Memory B cell (primary cell): ENCODE results near the gene PAFAH2.

Source experiments
- ATAC-seq: fragments of 150-1000 bp; cut with Tn5 transposase; 2 replicates; pipeline ENCODE4 v1.10.0; 2021; ENCODE audit warnings: low read depth, mild to moderate bottlenecking, moderate library complexity
- DNase-seq, 2 donors: peaks; one replicate each; pipeline ENCODE4 v3.0.0; 2022; ENCODE audit warnings: low spot score in 2 of 2
- H3K27ac Mint-ChIP-seq: one replicate; pipeline ENCODE4 v1.8.0; 2022; ENCODE audit warnings: mild to moderate bottlenecking, moderate library complexity, mixed read lengths
- H3K27me3 Mint-ChIP-seq: one replicate; pipeline ENCODE4 v1.8.0; 2022; ENCODE audit warnings: mixed read lengths
- H3K36me3 Mint-ChIP-seq: one replicate; pipeline ENCODE4 v1.8.0; 2022; ENCODE audit warnings: mild to moderate bottlenecking, mixed read lengths
- H3K4me1 Mint-ChIP-seq: one replicate; pipeline ENCODE4 v1.8.0; 2022; ENCODE audit warnings: mixed read lengths
- H3K4me3 Mint-ChIP-seq: one replicate; pipeline ENCODE4 v1.8.0; 2022; ENCODE audit warnings: mild to moderate bottlenecking, moderate library complexity, mixed read lengths
- H3K9me3 Mint-ChIP-seq: one replicate; pipeline ENCODE4 v1.8.0; 2022; ENCODE audit warnings: mixed read lengths

PAFAH2 gene

DNA sequence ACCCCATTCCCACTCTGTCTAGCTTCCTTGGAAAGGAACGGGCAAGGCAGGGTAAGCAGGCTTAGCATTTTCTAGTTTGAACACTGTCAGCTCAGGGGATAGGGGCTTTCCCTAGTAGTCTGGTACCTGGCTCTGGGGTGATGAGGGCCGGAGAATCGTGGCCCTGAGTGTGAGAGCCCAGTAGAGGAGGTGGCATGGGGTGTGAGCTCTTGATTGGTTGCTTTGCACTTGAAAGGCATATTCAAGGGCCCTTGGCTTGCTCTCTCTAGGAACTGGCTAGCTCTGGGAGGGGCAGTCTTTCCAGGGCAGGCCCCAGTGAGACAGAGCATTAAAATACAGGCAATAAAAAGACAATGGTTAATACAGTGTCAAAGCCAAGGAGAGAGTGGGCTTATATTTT is 13.0 kb upstream of the PAFAH2 start:
- no peak for ATAC-seq
- no peaks in the 10 kb centered on the region for H3K36me3 Mint-ChIP-seq
- H3K9me3 Mint-ChIP-seq = no peaks in the 10 kb centered on the region
- DNase-seq = no peak
- peaks cover 13% of the 10 kb centered on the region for H3K27me3 Mint-ChIP-seq
- H3K27ac Mint-ChIP-seq = no peak overlapping the region
- H3K4me3 Mint-ChIP-seq = no peak overlapping the region
- H3K4me1 Mint-ChIP-seq = no peaks in the 10 kb centered on the region

DNA sequence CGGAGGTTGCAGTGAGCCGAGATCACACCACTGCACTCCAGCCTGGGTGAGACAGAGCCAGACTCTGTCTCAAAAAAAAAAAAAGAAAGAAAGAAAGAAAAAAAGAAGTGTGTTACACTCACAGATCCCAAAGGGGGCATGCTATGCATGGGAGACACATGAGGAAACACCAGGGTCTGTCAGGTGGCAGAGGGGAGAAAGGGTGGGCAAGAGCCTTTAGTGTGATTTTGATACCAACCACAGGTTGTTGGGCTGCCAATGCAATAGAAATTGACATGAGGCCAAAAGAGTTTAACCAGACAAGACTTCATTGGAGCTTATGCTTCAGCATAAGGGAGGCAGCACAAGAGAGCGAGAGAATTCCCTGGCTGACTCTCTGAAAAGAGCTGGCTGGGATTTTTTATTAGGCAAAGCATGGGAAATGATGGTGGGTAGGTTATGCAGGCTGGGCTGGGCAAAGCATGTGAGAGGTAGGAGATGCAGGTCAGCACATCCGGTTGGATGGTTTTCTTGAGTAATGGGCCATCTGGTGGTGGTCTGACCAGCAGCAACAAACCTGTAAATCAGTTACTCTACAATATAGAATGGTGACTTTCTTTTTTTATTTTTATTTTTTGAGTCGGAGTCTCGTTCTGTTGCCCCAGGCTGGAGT is 12.1 kb upstream of the PAFAH2 start:
- peaks cover 16% of the 10 kb centered on the region for H3K27me3 Mint-ChIP-seq
- DNase-seq (no peak), ATAC-seq (no peak)
- H3K9me3 Mint-ChIP-seq = no peaks in the 10 kb centered on the region
- no peak overlapping the region for H3K4me3 Mint-ChIP-seq
- H3K4me1 Mint-ChIP-seq = no peaks in the 10 kb centered on the region
- H3K27ac Mint-ChIP-seq = no peak overlapping the region
- H3K36me3 Mint-ChIP-seq = no peaks in the 10 kb centered on the region

DNA sequence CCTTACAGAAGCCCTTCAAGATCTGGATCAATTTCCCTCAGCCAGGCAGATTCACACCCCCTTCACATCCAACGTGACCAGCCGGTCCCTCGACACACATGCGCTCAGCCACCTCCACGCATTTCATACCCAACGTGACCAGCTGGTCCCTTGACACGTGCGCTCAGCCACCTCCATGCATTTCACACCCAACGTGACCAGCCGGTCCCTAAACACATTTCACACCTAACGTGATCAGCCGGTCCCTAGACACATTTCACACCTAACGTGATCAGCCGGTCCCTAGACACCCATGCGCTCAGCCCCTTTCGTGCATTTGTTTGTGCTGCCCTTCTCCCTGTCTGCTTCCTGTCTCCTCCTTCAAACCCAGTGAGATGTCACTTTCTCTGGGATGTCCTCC is 8.8 kb upstream of the PAFAH2 start:
- Mint-ChIP-seq H3K4me3 (no peak overlapping the region), H3K9me3 (no peaks in the 10 kb centered on the region), H3K4me1 (peaks cover 8% of the 10 kb centered on the region), H3K36me3 (no peaks in the 10 kb centered on the region), H3K27me3 (peaks cover 21% of the 10 kb centered on the region), H3K27ac (no peak overlapping the region)
- DNase-seq (no peak), ATAC-seq (no peak)

DNA sequence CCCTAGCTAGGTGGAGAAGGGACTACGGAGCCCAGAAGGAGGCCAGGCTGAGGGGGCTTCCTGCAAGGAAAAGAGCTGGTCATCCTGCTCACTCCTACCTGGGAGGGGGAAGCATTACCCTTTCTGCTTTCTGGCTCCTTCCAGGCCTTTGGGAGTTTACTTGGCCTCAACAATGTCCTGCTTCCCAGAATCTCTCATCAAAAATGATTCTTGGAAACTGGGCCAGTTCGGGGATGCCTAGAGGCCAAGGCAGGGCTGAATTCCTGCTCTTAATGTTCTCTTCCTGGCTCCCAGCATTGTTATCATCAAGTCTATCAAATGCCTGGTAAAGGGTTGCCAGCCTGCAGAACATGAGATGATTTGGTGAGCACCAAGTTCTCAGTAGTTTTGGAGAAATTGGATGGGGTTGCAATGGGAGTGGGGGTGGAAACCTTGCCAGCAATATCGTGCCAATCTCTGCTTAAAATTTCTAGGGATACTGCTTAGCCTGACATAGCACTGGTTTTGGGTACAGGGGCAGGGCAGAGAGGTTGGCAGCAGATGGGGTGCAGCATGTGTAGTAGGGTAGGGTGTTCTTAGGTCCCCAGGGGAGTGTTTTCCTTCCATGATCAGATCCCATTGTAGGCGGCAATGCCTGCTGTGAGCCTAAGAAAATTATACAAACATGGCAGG is 7.7 kb upstream of the PAFAH2 start:
- Mint-ChIP-seq H3K9me3 (no peaks in the 10 kb centered on the region), H3K4me3 (no peak overlapping the region)

DNA sequence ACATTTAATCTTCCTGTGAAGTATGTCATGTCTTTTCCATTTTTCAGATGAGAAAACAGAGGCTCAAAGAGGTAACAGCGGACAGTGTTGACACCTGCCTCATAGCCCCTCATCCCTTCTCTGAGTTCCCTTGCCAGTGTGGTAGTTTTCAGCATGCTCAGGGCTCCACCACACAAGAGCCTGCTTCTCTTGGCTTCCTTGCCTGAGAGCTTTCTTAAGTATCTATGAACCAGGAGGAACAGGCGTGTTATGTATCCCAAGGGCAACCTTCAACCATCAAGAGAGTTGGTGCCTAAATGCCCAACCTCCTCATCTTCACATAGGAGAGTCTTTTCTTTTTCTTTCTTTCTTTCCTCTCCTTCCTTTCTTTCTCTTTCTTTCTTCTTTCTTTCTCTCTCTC is 5.9 kb upstream of the PAFAH2 start:
- H3K36me3 Mint-ChIP-seq = no peaks in the 10 kb centered on the region
- H3K9me3 Mint-ChIP-seq = no peaks in the 10 kb centered on the region
- DNase-seq (no peak), ATAC-seq (no peak)
- no peak overlapping the region for H3K27ac Mint-ChIP-seq
- H3K4me1 Mint-ChIP-seq = peaks cover 8% of the 10 kb centered on the region
- peaks cover 18% of the 10 kb centered on the region for H3K27me3 Mint-ChIP-seq
- H3K4me3 Mint-ChIP-seq = no peak overlapping the region

More for the DNA sequence above, 7.7 kb upstream of the PAFAH2 start:
- Mint-ChIP-seq H3K4me1 (peaks cover 8% of the 10 kb centered on the region), H3K36me3 (no peaks in the 10 kb centered on the region), H3K27ac (no peak overlapping the region), H3K27me3 (peaks cover 21% of the 10 kb centered on the region)
- DNase-seq = no peak
- ATAC-seq = no peak

DNA sequence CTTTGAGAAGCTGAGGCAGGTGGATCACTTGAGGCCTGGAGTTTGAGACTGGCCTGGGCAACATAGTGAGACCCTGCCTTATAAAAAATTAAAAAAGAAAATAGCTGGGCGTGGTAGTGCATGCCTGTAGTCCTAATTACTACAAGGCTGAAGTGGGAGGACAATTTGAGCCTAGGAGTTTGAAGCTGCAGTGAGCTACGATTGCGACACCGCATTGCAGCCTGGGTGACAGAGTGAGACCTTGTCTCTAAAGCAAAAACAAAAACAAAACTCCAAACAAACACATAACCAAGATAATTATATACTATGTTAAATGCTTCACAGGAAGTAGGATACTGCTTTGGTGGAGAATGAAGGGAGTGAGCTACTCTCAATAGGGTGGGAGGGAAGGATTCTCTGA is 5.4 kb upstream of the PAFAH2 start:
- Mint-ChIP-seq H3K4me1 (peaks cover 8% of the 10 kb centered on the region), H3K36me3 (no peaks in the 10 kb centered on the region), H3K27me3 (peaks cover 18% of the 10 kb centered on the region), H3K4me3 (no peak overlapping the region), H3K27ac (no peak overlapping the region), H3K9me3 (no peaks in the 10 kb centered on the region)
- ATAC-seq (no peak), DNase-seq (no peak)

DNA sequence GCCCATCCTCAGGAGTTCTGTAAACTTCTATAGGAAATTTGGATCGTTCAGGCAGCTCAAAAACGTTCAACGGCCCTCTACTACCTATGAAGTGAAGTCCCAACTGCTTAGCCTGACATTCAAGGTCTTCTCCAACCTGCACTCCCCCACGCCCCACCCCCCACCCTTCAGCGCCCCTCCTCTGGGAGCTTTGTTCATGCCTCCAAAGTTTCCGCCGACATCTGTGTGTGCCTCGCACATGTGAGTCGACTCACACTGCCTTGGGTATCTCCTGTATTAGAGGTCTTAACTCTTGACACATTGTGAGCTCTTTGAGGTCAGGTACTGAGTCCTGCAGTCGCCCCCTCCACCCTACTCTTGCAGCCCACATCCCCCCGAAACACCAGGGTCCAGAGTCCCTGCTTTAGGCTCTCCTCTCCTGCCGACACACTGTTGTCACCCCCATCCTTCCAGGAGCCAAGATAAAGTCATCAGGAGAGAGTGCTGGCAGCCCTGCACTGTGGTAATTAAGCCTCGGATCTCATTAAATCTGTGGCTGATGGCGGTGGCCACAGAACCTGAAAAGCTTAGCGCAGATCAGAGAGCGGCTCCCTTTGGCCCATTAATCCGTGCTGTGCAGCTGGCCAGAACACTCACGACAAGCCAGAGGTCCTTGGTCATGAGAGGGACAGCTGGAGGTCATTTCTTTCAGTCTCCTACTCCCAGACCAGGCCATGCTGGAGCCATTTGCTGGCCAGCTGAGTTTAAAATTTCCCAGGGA is 1.4 kb upstream of the PAFAH2 start:
- no peak for DNase-seq
- Mint-ChIP-seq H3K4me1 (peaks cover 17% of the 10 kb centered on the region), H3K27me3 (no peaks in the 10 kb centered on the region), H3K27ac (no peak overlapping the region), H3K4me3 (no peak overlapping the region), H3K36me3 (peaks cover 3% of the 10 kb centered on the region), H3K9me3 (no peaks in the 10 kb centered on the region)
- no peak for ATAC-seq

DNA sequence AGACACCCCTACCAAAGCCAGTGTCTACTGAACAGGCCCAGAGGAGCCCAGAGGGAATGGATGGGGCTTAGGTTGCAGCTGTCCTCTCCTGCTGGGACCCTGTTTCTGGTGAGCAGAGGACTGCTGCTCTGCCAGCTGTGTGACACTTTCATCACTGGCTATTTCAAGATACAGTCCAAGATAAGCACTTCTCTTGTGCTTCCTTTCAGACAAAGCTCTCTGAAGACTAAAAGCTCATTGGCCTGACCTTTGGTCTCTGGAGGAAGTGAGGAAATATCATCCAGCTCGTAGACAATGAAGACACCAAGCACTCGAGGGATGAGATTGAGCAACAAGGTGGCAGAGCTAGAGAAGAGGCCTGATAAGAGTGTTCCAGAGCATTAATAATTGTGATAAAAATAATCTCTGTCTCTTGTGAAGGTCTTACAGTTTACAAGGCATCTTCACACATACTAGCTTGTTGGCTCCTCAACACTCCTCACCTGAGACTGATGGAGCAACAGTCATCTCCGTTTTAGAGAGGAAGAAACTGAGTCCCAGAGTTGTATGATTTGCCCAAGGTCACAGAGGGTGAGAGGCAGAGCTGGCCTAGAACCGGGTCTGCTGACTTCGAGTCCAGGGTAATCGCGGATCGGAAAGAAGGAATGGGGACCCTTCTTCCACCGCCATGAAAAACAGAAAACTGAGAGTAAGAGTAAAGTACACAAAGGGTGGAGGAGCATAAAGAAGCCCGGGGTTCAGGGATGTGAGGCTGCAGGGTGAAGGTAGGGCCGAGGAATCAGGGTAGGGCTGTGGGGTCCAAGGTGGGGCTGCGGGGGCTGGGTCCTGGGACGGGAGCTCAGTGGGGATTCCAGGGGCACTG is 666 bp downstream of the PAFAH2 start:
- DNase-seq = peak in 1 of 2 donors; percentile 19
- H3K27ac Mint-ChIP-seq = peak overlapping the region; percentile 98
- peak overlapping the region; percentile 98 for H3K4me3 Mint-ChIP-seq
- peaks cover 14% of the 10 kb centered on the region for H3K4me1 Mint-ChIP-seq
- H3K9me3 Mint-ChIP-seq = no peaks in the 10 kb centered on the region
- H3K36me3 Mint-ChIP-seq = peaks cover 7% of the 10 kb centered on the region
- no peaks in the 10 kb centered on the region for H3K27me3 Mint-ChIP-seq
- no peak for ATAC-seq

DNA sequence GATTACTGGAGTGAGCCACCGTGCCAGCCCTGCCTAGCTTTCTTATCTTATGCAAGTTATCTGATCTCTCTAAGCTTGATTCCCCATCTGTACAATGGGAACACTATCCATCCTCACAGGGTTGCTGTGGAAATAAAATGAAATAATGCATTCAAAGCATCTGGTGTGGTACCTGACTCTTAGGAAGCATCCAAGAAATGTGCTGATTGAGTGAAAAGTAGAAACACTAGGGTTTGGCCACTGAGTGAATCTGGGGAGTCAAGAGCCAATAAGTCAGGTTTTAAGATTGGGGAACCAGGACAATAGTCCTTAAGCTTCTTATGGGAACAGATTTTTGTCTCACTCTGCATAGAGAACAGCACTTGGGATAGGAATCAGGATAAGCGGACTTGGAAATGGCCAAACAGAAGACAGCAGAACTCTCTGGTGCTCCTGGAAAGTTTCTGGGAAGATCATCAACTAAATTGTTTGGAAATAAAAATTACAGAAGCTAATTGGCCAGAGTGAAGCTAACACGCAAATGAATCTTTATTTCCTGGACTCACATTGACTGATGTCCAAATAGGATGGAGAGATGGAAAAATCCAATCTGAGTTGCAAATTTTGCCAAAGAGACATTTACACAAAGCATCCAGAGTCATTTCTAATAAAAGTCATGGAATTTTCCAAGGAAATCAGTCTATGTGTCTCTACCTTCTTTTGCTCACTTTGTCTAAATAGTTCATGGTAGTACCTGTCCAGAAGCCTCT is 3.3 kb downstream of the PAFAH2 start:
- H3K9me3 Mint-ChIP-seq = no peaks in the 10 kb centered on the region
- ATAC-seq = no peak
- no peak overlapping the region for H3K27ac Mint-ChIP-seq
- H3K4me1 Mint-ChIP-seq = peaks cover 19% of the 10 kb centered on the region
- peaks cover 9% of the 10 kb centered on the region for H3K36me3 Mint-ChIP-seq
- no peak for DNase-seq
- H3K4me3 Mint-ChIP-seq = no peak overlapping the region
- H3K27me3 Mint-ChIP-seq = no peaks in the 10 kb centered on the region

DNA sequence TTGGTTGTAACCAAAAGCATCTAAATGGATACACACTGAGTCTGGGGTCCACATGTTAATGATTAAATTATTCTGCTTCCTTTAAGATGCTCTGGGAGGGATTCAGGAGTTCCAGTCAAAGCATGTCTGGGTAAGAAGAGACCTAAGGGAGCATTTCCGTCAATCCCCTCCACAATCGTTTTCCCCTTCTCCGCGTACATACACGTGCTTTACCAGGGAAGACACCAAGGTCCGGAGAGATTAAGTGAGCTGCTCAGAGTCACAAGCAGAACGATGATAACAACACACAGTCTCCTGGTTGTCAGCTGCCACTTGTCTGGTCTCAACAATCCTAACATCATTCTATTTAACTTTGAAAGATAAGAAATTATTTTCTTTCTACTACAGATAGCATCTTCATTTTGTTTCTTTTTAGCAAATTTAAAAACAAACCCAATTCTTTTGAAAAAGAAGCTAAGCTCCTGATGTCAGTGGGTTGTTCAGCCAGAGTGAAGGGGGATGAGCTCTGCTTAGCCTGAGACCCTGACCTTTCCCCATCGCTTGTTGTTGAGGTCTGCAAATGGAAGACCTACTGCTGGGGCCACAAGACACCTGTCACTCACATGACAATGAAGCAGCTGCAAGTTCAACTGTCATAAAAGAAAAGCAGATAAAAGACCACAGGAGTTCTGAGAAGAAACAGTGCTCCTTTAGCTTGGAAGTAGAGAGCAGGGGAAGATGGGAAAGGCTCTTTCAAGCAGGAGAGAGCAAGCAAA is 4.5 kb downstream of the PAFAH2 start:
- ATAC-seq (no peak), DNase-seq (no peak)
- H3K9me3 Mint-ChIP-seq = no peaks in the 10 kb centered on the region
- no peaks in the 10 kb centered on the region for H3K27me3 Mint-ChIP-seq
- H3K4me1 Mint-ChIP-seq = peaks cover 19% of the 10 kb centered on the region
- no peak overlapping the region for H3K27ac Mint-ChIP-seq
- H3K36me3 Mint-ChIP-seq = peaks cover 12% of the 10 kb centered on the region
- H3K4me3 Mint-ChIP-seq = no peak overlapping the region

DNA sequence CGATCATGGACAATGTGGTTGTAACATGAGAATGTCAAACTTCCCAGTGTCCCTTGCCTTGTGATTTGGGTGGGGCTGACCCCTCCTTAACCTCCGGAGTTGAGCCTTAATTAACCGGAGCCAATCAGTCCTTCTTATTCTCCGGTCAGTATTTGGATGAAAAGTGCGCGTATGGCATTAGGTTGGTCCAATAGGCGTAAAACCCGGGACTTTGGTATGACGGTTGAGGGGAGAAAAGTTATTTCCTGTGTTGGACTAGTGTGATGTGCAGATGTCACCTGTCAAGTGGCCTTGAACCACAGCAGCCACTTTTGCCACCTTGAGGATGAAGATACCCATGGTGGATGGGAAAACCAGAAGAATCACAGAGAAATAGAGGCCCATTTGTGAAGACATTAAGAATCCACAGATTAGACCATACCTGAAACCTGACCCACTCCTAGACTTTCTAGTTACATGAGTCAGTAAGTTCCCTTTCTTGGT is 5.1 kb downstream of the PAFAH2 start:
- H3K4me3 Mint-ChIP-seq = no peak overlapping the region
- H3K9me3 Mint-ChIP-seq = no peaks in the 10 kb centered on the region
- no peaks in the 10 kb centered on the region for H3K27me3 Mint-ChIP-seq
- ATAC-seq (no peak), DNase-seq (no peak)
- peaks cover 12% of the 10 kb centered on the region for H3K36me3 Mint-ChIP-seq
- H3K4me1 Mint-ChIP-seq = peaks cover 19% of the 10 kb centered on the region
- H3K27ac Mint-ChIP-seq = no peak overlapping the region

DNA sequence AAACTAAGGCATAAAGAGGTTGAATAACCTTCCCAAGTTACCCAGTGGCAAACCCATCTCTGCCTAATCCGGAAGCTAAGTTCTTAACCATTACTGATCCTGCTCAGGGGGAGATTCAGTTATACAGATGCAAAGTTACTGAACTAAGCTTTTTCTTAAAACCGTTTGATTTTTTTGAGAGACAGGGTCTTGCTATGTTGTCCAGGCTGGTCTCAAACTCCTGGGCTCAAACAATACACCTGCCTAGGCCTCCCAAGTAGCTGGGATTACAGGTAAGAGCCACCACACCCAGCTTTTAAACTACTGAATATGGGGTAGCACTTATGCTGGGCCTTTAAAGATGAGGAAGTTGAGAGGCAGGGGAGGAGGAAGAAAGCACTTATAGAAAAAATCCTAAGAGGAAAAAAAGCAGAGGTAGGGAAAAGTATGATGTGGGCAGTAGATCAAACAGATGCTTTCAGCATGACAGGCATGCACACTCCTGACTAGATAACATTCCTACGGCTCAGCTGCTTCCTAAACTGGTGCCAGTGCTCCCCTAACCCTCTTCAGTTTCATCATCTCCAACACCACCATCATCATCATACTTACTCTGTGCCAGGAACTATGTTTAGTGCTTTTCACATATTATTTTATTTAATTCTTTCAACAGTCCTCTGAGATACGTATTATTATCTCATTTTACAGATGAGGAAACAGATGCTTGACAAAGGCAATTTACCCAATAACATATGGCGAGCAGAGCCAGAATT is 5.8 kb downstream of the PAFAH2 start:
- Mint-ChIP-seq H3K27me3 (no peaks in the 10 kb centered on the region), H3K27ac (no peak overlapping the region), H3K4me3 (no peak overlapping the region), H3K4me1 (peaks cover 14% of the 10 kb centered on the region), H3K36me3 (peaks cover 12% of the 10 kb centered on the region), H3K9me3 (no peaks in the 10 kb centered on the region)
- ATAC-seq = no peak
- no peak for DNase-seq
